NCI-H2196 (cell line): Measurements from ENCODE around the gene KRT13.
A peak's percentile ranks its signal among the peaks of the same experiment; 100 is the strongest.

Source experiments
- DNase-seq: peaks from one replicate; lab custom pipeline; 2025; ENCODE audit not compliant: unreplicated experiment; lab: John Stamatoyannopoulos, UW

KRT13 gene

DNA sequence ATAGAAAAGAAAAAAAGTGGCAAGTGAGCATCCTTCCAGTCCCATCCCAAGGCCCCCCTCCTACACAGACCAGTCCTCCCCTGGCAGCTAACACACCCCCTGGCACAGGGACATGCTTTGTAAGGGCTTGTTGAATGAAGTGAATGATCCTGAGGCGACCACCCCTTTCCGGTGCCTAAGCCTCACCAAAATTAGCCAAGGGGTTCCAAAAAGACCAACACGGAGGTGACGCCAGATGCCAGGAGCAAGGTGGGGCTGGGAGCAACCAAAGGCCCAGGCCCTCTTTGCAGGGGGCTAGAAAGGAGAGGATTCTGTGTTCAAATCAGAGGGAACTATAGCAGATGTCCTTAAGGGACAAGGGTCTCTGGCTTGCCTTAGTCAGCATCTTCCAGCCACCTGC, 30.0 kb downstream of the KRT13 start:
- no peak for DNase-seq

DNA sequence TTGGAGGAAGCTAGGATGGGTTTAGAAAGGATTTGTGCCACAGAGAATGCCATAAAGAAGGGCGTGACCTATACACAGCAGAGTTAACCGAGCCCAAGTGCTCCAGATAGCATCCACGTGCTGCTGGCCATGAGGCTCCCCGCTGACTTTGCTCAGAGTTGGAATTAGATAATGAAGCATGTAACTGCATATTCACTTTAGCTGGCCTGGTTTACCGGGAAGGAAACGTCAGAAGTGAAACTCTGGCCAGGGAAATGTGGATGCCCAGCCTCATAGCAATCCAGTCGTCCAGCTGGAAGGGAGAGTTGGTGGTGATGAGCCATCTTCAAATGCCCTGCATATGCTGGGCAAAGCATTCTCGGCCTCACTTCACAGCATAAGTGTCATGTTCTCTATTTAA, 30.5 kb downstream of the KRT13 start:
- no peak for DNase-seq

DNA sequence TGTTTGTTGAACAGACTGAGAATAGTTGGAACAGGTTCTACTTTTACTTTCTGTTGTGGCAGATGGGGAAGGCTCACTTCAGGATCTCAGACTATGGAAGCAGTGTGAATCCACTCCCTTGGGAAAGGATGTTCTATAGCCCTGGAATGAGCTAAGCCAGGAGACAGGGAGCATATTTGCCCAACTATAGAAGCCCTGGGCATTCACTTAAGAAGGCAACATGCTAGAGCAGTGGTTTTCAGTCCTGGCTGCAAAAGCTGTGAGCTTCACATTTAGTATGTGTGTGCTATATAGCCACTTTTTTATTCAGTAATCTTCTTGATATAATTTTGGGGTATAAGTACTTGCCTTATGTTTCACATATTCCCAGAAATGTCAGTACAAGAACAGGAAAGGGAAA, 37.1 kb downstream of the KRT13 start:
- no peak for DNase-seq

DNA sequence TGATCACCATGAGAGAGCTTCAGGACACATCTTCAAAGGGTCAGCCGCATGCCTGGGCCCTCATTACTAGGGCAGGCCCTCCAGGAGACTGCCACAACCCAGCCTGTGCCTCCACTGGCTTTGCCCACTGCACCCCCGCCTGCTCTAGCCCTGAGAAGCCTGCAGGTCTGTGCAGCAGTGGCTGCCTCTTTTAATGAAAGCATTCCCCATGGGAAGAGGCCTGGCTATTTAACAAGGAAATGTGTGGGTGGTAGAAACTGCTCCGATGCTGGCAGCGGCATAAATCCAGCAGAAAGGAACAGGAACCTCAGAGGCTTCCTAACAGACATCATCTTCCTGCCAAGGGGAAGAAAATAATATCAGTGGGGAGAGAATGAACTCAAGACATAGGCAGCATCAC, 37.9 kb downstream of the KRT13 start:
- no peak for DNase-seq

DNA sequence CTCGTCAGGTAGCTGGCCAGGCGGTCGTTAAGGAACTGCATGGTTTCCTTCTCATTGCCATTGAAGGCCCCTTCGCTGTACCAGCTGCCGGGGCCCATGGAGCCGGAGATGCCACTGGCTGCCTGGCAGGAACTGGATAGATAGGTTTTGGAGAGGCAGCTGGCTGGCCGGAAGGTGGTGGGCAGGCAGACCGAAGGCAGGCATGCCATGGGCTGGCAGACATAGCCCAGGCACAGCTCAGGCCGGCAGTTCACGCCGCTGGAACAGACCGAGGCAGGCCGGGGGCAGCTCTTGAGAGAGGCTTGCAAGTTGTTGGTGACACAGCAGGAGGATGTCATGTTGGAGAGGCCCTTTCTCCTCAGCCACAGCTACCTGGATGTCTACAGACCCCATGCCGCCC, 38.4 kb downstream of the KRT13 start, which contains the start of gene KRT32:
Gene KRT32 (minus strand): TSS at position 399 of the 400 bp plus-strand sequence. CDS start 61 bp downstream, at position 338.
- no peak for DNase-seq

DNA sequence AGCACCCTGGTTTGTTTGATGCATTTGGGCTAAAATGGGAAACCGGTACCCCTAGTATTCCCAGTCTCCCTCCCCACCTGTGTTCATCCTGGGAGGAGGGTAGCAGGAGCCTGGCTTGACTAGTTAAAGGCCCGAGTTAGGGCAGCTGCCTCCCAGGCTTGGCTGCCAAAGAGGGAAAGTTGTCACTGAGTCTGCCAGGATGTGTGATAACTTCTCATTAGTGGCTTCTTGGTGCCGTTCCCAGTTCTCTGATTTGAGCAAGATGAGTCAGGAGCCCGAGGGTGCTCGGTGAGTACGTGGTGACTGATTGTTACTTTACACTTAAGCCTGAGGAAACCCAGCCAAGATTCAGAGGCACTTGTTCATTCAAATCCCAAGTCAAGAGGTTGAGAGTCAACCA, 40.7 kb downstream of the KRT13 start:
- DNase-seq, result peak; percentile 57

DNA sequence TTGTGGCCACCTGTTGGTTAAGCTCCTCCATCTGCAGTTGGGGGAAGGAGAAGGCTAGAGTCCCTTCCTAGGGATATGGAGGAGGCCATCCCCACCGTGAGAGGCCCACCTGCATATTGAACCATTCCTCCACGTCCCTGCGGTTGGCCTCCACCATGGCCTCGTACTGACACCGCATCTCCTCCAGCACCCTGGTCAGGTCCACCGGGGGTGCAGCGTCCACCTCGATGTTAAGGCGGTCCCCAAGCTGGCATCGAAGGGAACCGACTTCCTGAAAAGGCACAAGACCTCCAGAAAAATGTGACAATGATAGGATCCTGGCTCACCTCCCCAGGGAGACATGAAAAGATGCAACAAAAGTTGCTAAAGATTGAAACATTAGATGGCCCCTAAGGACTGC, 41.2 kb downstream of the KRT13 start:
- DNase-seq, result no peak

DNA sequence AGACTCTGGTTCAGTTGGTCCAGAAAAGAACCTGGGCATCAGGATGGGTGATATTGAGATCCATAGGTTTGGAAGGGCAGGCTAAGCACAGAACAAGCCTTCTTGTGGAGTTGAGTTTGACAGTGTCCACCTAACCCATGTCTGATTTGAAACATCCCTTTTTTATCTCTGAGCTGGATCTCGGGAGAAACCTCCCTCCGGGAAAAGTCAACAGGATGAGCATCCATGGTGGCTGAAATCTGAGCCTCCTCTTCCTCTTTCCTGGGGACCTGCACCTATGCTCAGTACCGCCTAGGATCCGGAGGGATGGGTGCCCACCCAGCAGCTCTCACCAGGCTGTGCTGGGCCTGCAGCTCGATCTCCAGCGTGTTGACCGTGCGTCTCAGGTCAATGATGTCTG, 41.7 kb downstream of the KRT13 start:
- DNase-seq, result no peak

DNA sequence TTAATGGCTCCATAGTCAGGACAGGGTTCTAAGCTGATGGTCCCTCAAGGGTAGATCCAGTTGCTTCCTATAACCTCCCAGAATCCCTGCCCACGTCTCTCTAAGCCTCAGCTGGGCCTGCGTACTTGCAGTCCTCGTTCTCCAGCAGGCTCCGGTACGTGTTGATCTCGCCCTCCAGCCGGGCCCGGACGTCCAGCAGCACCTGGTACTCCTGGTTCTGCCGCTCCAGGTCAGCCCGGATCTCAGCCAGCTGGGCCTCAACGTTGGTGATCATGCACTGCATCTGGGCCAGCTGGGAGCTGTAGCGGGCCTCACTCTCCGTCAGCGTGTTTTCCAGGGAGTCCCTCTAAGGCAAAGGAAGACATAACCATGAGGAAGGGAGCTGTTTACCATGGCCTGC, 42.7 kb downstream of the KRT13 start:
- DNase-seq, result no peak

DNA sequence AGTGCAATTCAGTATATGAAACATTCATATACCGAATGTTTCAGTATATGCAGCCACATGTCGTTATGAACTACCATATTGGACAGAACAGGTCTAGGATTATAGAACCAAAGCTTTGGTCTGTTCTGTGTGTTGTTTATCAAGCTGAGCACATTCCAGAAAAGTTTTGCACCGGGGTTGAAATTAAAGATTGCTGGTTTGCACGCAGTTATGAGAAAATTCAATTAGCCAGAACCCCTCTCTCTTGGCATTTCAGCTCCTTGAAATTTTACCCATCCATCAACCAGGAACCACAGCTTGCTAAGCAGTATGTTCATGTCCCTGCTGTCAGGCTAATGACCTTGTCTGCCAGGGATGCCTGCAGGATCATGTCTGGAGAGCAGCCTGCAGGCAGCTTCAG, 47.7 kb downstream of the KRT13 start:
- DNase-seq, result no peak

DNA sequence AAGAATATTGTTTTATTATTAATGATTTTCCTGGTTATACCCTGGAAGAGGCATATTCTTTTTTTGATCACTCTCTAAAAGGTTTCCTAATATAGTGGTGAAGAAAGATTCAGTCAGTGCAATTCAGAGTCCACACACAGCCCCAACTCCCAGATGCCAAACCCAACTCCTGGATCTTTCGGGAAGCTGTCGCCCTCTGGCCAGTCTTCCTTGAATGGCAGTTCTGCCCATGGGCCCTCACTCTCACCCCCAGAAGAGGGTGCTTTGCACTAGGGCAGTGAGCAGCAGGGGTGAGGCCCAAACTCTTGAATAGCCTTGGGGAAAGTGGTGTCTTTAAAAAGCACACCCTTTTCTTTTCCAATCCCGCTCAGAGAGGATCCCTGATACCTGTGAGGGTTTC, 49.2 kb downstream of the KRT13 start:
- DNase-seq, result no peak

DNA sequence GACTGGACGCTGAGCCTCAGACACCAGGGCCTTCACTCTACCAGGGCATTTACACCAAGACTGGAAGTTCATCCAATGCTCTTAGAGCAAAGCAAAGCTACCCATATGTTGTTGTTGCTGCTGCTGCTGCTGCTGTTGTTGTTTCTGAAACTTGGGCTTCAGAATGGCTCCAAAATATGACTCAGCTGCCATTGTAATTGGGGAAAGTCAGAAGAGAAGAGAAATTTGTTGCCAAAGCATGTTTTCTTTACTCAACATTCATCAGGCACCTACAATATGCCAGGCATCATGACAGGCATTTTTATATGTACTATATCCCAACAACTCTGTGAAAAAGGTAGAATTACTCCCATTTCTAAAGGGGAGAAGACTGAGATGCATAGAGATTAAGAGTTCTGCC, 50.2 kb downstream of the KRT13 start:
- DNase-seq, result no peak

DNA sequence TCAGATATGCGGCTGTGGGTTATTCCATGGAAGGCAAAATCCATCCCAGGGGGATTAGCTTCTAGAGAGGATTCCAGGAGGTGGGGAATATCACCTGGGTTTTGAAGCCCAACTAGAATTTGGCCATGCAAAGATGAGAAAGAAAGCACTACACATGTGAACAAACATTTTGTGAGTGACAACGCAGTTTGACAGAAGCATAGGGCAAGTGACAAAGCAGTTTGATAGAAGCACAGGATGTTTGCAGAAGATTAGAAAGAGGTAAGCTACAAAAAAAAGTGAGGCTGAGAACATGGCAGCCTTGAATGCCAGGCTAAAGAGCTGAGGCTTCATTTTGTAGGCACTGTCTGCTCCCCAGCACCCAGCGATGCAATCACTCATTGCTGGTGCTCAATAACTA, 52.3 kb downstream of the KRT13 start:
- no peak for DNase-seq

DNA sequence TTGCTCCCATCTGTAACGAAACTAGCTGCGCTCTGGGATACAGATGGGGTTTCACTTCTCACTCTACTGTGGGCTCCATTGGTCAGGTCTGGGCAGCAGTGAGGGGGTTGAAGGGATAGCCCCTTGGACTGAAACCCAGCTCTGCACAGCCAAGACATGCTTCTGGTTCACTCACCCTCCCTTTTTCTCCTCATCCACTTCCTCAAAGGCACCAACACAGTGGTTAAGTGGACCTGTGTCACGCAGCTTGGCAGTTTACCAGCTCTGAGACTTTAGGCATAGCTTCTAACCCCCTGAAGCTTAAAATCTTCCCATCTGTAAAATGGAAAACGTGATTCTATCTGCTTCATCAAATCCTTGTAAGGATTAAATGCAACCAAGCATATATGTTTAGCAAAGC, 53.1 kb downstream of the KRT13 start:
- DNase-seq, result no peak

DNA sequence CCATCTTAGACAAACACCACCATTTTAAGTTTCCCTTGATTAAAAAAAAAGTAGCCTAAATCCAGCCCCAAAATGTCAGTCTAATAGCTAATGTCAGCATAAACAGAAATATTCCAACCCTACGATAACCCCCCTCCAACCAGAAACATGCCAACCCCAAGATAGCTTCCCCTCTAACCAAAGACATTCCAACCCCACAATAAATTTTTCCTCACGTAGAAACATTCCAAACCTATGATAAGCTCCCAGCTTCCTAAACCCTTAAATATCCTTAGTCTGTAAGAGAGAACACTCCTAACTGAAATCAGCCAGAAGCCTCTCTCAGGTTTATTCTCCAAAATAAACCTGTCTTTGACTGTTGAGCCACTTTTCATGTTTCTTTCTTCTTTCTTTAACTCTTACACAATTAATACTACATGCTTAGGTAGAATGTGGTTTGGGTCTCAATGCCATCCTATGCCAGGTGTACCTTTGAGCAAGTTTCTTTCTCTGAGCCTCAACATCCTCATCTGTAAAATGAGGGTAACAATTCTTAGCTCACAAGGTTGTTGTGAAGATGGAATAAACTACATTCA, 54.2 kb downstream of the KRT13 start:
- DNase-seq, result no peak
